ENCODE results near the gene ASTN2. TPM values are rescaled to one million over a fixed set of nuclear protein-coding genes. Genes with fewer than 3 reads are reported as not detected.

ASTN2 gene
- total and polyA plus RNA-seq, 2 donors (not counting 3 experiments of a cell fraction or from before 2014, with no cell fraction given) = 1.0 to 1.9 TPM

- no peak for DNase-seq (ENCODE audit: low read depth, low spot score)
- ChIA-PET POLR2A (no interaction called here), CTCF (no interaction called here)
- FAIRE-seq = no peak
- H3K27me3 ChIP-seq (ENCODE audit: control insufficient read depth in 2 of 2, insufficient read depth in 2 of 2, low read length in 2 of 2) = no peaks in the 10 kb centered on the region
- H3K4me3 ChIP-seq (replicated peaks in 1 of 3; ENCODE audit: insufficient read depth in 1 of 3, low read depth in 1 of 3, low read length in 3 of 3) = no peak overlapping the region
- no peaks in the 10 kb centered on the region for H3K79me2 ChIP-seq (ENCODE audit: control insufficient read depth, insufficient read depth, low read length)
- no peaks in the 10 kb centered on the region for H3K4me1 ChIP-seq (ENCODE audit: control insufficient read depth, extremely low read depth, insufficient read depth, low read length)
- H3K27ac ChIP-seq (ENCODE audit: insufficient read depth, low read depth, low read length) = no peak overlapping the region
- H3K9me1 ChIP-seq (replicated peaks; ENCODE audit: control insufficient read depth, extremely low read depth, insufficient read depth, low read length) = no peaks in the 10 kb centered on the region
- dilution Hi-C loops (cut with MboI; ENCODE audit: extremely low pct_ligation_motif_present, low sequenced_read_pairs) = no loop called here
- no peaks in the 10 kb centered on the region for H3K9me3 ChIP-seq (replicated peaks; ENCODE audit: control insufficient read depth, insufficient read depth, low read length)
- no peak overlapping the region for H3K4me2 ChIP-seq (ENCODE audit: insufficient read depth, low read length)
- no peaks in the 10 kb centered on the region for H3K36me3 ChIP-seq (ENCODE audit: control insufficient read depth in 2 of 2, extremely low read depth in 1 of 2, insufficient read depth in 2 of 2, low read length in 2 of 2)
- intact Hi-C loops (cut with micrococcal nuclease) = no loop called here
- H3K9ac ChIP-seq (replicated peaks; ENCODE audit: extremely low read depth, insufficient read depth, low read length) = no peak overlapping the region
- H2AFZ ChIP-seq (ENCODE audit: low read depth, low read length) = no peak overlapping the region
- H4K20me1 ChIP-seq (replicated peaks; ENCODE audit: control insufficient read depth, extremely low read depth, insufficient read depth, low read length) = no peaks in the 10 kb centered on the region
- TF ChIP-seq FOS (IDR thresholded peaks at IDR 0.05; ENCODE audit: borderline replicate concordance, insufficient read depth, low read length) (no peak), JUN (IDR thresholded peaks at IDR 0.05; ENCODE audit: borderline replicate concordance, insufficient read depth, insufficient read length, low read depth) (no peak)
- no TSS peak for BruUV-seq (replicated peaks)
Observed at GRCh38 chr9:117122102-117122501, 292.8 kb downstream of the ASTN2 start.

- no peak overlapping the region for H2AFZ ChIP-seq (ENCODE audit: low read depth, low read length)
- no TSS peak for BruUV-seq (replicated peaks)
- H3K27me3 ChIP-seq (ENCODE audit: control insufficient read depth in 2 of 2, insufficient read depth in 2 of 2, low read length in 2 of 2) = no peaks in the 10 kb centered on the region
- no peaks in the 10 kb centered on the region for H3K9me1 ChIP-seq (replicated peaks; ENCODE audit: control insufficient read depth, extremely low read depth, insufficient read depth, low read length)
- H3K9ac ChIP-seq (replicated peaks; ENCODE audit: extremely low read depth, insufficient read depth, low read length) = no peak overlapping the region
- no peaks in the 10 kb centered on the region for H3K79me2 ChIP-seq (ENCODE audit: control insufficient read depth, insufficient read depth, low read length)
- dilution Hi-C loops (cut with MboI; ENCODE audit: extremely low pct_ligation_motif_present, low sequenced_read_pairs) (no loop called here), intact Hi-C loops (cut with micrococcal nuclease) (no loop called here)
- no peaks in the 10 kb centered on the region for H4K20me1 ChIP-seq (replicated peaks; ENCODE audit: control insufficient read depth, extremely low read depth, insufficient read depth, low read length)
- no peaks in the 10 kb centered on the region for H3K4me1 ChIP-seq (ENCODE audit: control insufficient read depth, extremely low read depth, insufficient read depth, low read length)
- no peaks in the 10 kb centered on the region for H3K9me3 ChIP-seq (replicated peaks; ENCODE audit: control insufficient read depth, insufficient read depth, low read length)
- no peaks in the 10 kb centered on the region for H3K36me3 ChIP-seq (ENCODE audit: control insufficient read depth in 2 of 2, extremely low read depth in 1 of 2, insufficient read depth in 2 of 2, low read length in 2 of 2)
- no peak overlapping the region for H3K4me3 ChIP-seq (replicated peaks in 1 of 3; ENCODE audit: insufficient read depth in 1 of 3, low read depth in 1 of 3, low read length in 3 of 3)
- no peak for DNase-seq (ENCODE audit: low read depth, low spot score)
- ChIA-PET CTCF (no interaction called here), POLR2A (no interaction called here)
- FAIRE-seq = no peak
- no peak overlapping the region for H3K4me2 ChIP-seq (ENCODE audit: insufficient read depth, low read length)
- H3K27ac ChIP-seq (ENCODE audit: insufficient read depth, low read depth, low read length) = no peak overlapping the region
- no peak for TF ChIP-seq CTCF (IDR thresholded peaks at IDR 0.05; ENCODE audit: extremely low read depth in 1 of 2, insufficient read depth in 1 of 2, low read depth in 1 of 2, low read length in 2 of 2)
- TF ChIP-seq POLR2A (IDR thresholded peaks at IDR 0.05; ENCODE audit: low read depth, low read length) = no peak
- TF ChIP-seq GATA2 (IDR thresholded peaks at IDR 0.05; ENCODE audit: insufficient read depth, insufficient read length, low read depth, low read length) = no peak
- TF ChIP-seq FOS (IDR thresholded peaks at IDR 0.05; ENCODE audit: borderline replicate concordance, insufficient read depth, low read length) = no peak
- TF ChIP-seq MYC (IDR thresholded peaks at IDR 0.05; ENCODE audit: low read depth, low read length) = no peak
- TF ChIP-seq MAX (IDR thresholded peaks at IDR 0.05; ENCODE audit: insufficient read depth, insufficient read length) = no peak
- no peak for TF ChIP-seq EZH2 (IDR thresholded peaks at IDR 0.05; ENCODE audit: borderline replicate concordance, low read depth, low read length, severe bottlenecking)
- TF ChIP-seq POLR2AphosphoS5 (IDR thresholded peaks at IDR 0.05; ENCODE audit: insufficient read depth, low read depth, low read length) = no peak
- TF ChIP-seq JUN (IDR thresholded peaks at IDR 0.05; ENCODE audit: borderline replicate concordance, insufficient read depth, insufficient read length, low read depth) = no peak
Observed at GRCh38 chr9:117121316-117121715, 293.5 kb downstream of the ASTN2 start.

Data from endothelial cell of umbilical vein (primary cell).